Hepatocyte (in vitro differentiated cells): ENCODE results near the gene AGRP. TPM values are rescaled to one million over a fixed set of nuclear protein-coding genes. Genes with fewer than 3 reads are reported as not detected.

Source experiments
- DNase-seq: peaks from one replicate; pipeline ENCODE4 v3.0.0-alpha.2; 2016; ENCODE audit warnings: low spot score
- H2AFZ ChIP-seq: fragments of 200-600 bp; sonication (generic); 2 replicates; pipeline ENCODE4 v1.6.0; 2016; ENCODE audit warnings: antibody characterized with exemption, mild to moderate bottlenecking
- H3K27ac ChIP-seq: fragments of 200-600 bp; sonication (generic); 2 replicates; pipeline ENCODE4 v1.5.1; 2016; ENCODE audit warnings: mild to moderate bottlenecking
- H3K27me3 ChIP-seq: fragments of 200-600 bp; sonication (generic); 2 replicates; pipeline ENCODE4 v1.6.1; 2016
- H3K36me3 ChIP-seq: fragments of 200-600 bp; sonication (generic); replicated peaks from 2 replicates; pipeline ENCODE4 v1.5.1; 2016; ENCODE audit warnings: low read depth; ENCODE audit not compliant: insufficient read depth
- H3K4me1 ChIP-seq: fragments of 200-600 bp; sonication (generic); 2 replicates; pipeline ENCODE4 v1.5.1; 2016; ENCODE audit warnings: mild to moderate bottlenecking, moderate library complexity; ENCODE audit not compliant: insufficient read depth
- H3K4me2 ChIP-seq: fragments of 200-600 bp; sonication (generic); 2 replicates; pipeline ENCODE4 v1.6.0; 2016
- H3K4me3 ChIP-seq: fragments of 200-600 bp; sonication (generic); 2 replicates; pipeline ENCODE4 v1.5.1; 2016; ENCODE audit warnings: mild to moderate bottlenecking
- H3K79me2 ChIP-seq: fragments of 200-600 bp; sonication (generic); 2 replicates; pipeline ENCODE4 v1.6.0; 2017; ENCODE audit warnings: mild to moderate bottlenecking
- H3K9me2 ChIP-seq: fragments of 200-600 bp; sonication (generic); replicated peaks from 2 replicates; pipeline ENCODE4 v1.6.0; 2017; ENCODE audit warnings: mild to moderate bottlenecking; ENCODE audit not compliant: insufficient read depth
- H3K9me3 ChIP-seq: fragments of 200-600 bp; sonication (generic); 2 replicates; pipeline ENCODE4 v1.5.1; 2016; ENCODE audit warnings: low read depth, mild to moderate bottlenecking
- H4K20me1 ChIP-seq: fragments of 200-600 bp; sonication (generic); 2 replicates; pipeline ENCODE4 v1.6.0; 2016; ENCODE audit warnings: mild to moderate bottlenecking; ENCODE audit not compliant: insufficient read depth, poor library complexity, severe bottlenecking
- CTCF ChIP-seq: fragments of 200-600 bp; sonication (generic); IDR thresholded peaks from 2 replicates; pipeline ENCODE4 v1.5.1; 2016; ENCODE audit warnings: antibody characterized with exemption, mild to moderate bottlenecking; ENCODE audit not compliant: poor library complexity
- EZH2 ChIP-seq: fragments of 200-600 bp; sonication (generic); IDR thresholded peaks from 2 replicates; pipeline ENCODE4 v1.6.1; 2016; ENCODE audit warnings: antibody characterized with exemption, mild to moderate bottlenecking, borderline replicate concordance
- EZH2phosphoT487 ChIP-seq: fragments of 200-600 bp; sonication (generic); IDR thresholded peaks from one replicate; pipeline ENCODE4 v1.6.1; 2018; ENCODE audit warnings: antibody characterized with exemption, mild to moderate bottlenecking, low read depth, moderate library complexity; ENCODE audit not compliant: unreplicated experiment, severe bottlenecking
- WGBS: methylation state at CpG from one replicate; pipeline ENCODE4 v1.1.6; 2016; ENCODE audit warnings: low lambda C conversion rate; ENCODE audit errors: missing lambda C conversion rate; 5-methylcytosine and 5-hydroxymethylcytosine counted together
- polyA plus RNA-seq: library from polyadenylated mRNA; unstranded; fragments of >200 nt; fragmentation: Nextera tagmentation; extraction: Ambion mirVana; gene quantifications from 2 replicates; pipeline ENCODE4 v1.2.1, GENCODE V29; 2016
- total RNA-seq: library from RNA; depleted of rRNA; stranded (reverse); fragments of >200 nt; gene quantifications from 2 replicates; pipeline ENCODE4 v1.2.3, GENCODE V29; 2014

Gene AGRP
- total and polyA plus RNA-seq, 2 experiments from 2014 or later: 0.93 to 1.9 TPM

GRCh38 chr16:67457611-67458010, 25.7 kb downstream of the AGRP start:
- no peak for TF ChIP-seq CTCF
- no peak for TF ChIP-seq EZH2phosphoT487
- Histone ChIP-seq H3K27me3 (no peaks in the 10 kb centered on the region), H3K36me3 (no peaks in the 10 kb centered on the region), H3K27ac (no peak overlapping the region), H3K4me1 (peaks cover 40% of the 10 kb centered on the region), H3K4me3 (no peak overlapping the region), H3K4me2 (no peak overlapping the region), H3K9me3 (no peaks in the 10 kb centered on the region), H3K9me2 (no peaks in the 10 kb centered on the region), H3K79me2 (peaks cover 63% of the 10 kb centered on the region), H2AFZ (no peak overlapping the region), H4K20me1 (peaks cover 80% of the 10 kb centered on the region)
- no peak for DNase-seq
- whole genome bisulfite sequencing: 69% methylated on average over 7 of the region's 7 CpGs

- TF ChIP-seq EZH2phosphoT487 (no peak), EZH2 (no peak), CTCF (peak; percentile 14)
- no peaks in the 10 kb centered on the region for H3K36me3 ChIP-seq
- H3K9me3 ChIP-seq: no peaks in the 10 kb centered on the region
- WGBS: 85% methylated on average over 6 of the region's 6 CpGs
- H4K20me1 ChIP-seq: peaks cover 69% of the 10 kb centered on the region
- H3K4me1 ChIP-seq: peaks cover 33% of the 10 kb centered on the region
- H3K27ac ChIP-seq: no peak overlapping the region
- no peak overlapping the region for H3K4me2 ChIP-seq
- DNase-seq: no peak
- H3K4me3 ChIP-seq: no peak overlapping the region
- peaks cover 53% of the 10 kb centered on the region for H3K79me2 ChIP-seq
- no peaks in the 10 kb centered on the region for H3K27me3 ChIP-seq
- H3K9me2 ChIP-seq: no peaks in the 10 kb centered on the region
- no peak overlapping the region for H2AFZ ChIP-seq
Observed at GRCh38 chr16:67456391-67457081, 26.8 kb downstream of the AGRP start.

GRCh38 chr16:67454852-67455251, 28.5 kb downstream of the AGRP start:
- no peak overlapping the region for H3K27ac ChIP-seq
- H3K4me1 ChIP-seq: peaks cover 19% of the 10 kb centered on the region
- no peak for TF ChIP-seq CTCF
- no peak for TF ChIP-seq EZH2
- no peak for TF ChIP-seq EZH2phosphoT487
- peaks cover 59% of the 10 kb centered on the region for H4K20me1 ChIP-seq
- no peaks in the 10 kb centered on the region for H3K9me3 ChIP-seq
- H2AFZ ChIP-seq: no peak overlapping the region
- no peaks in the 10 kb centered on the region for H3K27me3 ChIP-seq
- no peaks in the 10 kb centered on the region for H3K36me3 ChIP-seq
- peaks cover 38% of the 10 kb centered on the region for H3K79me2 ChIP-seq
- H3K4me2 ChIP-seq: no peak overlapping the region
- DNase-seq: no peak
- WGBS: 93% methylated on average over 6 of the region's 6 CpGs
- no peak overlapping the region for H3K4me3 ChIP-seq
- H3K9me2 ChIP-seq: no peaks in the 10 kb centered on the region
